Panc1 (cell line): Measurements from ENCODE around the gene AGBL4.

Experiments
- POLR2AphosphoS5 ChIP-seq: IDR thresholded peaks from 2 replicates; pipeline ENCODE4 v1.6.1; 2012; ENCODE audit warnings: mild to moderate bottlenecking, low read depth, low read length, moderate library complexity
- REST ChIP-seq, 2 experiments: IDR thresholded peaks; 2 replicates each; pipeline ENCODE4 v1.6.1; 2011 to 2012; ENCODE audit warnings: low read depth in 2 of 2, control low read depth in 1 of 2, low read length in 1 of 2, mild to moderate bottlenecking in 1 of 2, moderate library complexity in 1 of 2; ENCODE audit not compliant: insufficient read depth in 1 of 2
- TCF7L2 ChIP-seq: IDR thresholded peaks from 2 replicates; pipeline ENCODE4 v1.6.1; 2011; ENCODE audit warnings: mild to moderate bottlenecking, low read depth, low read length, inconsistent platforms
- TF ChIP-seq, protein P1 (sequence below): fragments of 450-650 bp; IDR thresholded peaks from 2 replicates; pipeline ENCODE4 v1.5.1; 2017; ENCODE audit warnings: mild to moderate bottlenecking

GRCh38 chr1:48701445-48701844, 1322.3 kb downstream of the AGBL4 start:
- TF ChIP-seq, protein P1, sequence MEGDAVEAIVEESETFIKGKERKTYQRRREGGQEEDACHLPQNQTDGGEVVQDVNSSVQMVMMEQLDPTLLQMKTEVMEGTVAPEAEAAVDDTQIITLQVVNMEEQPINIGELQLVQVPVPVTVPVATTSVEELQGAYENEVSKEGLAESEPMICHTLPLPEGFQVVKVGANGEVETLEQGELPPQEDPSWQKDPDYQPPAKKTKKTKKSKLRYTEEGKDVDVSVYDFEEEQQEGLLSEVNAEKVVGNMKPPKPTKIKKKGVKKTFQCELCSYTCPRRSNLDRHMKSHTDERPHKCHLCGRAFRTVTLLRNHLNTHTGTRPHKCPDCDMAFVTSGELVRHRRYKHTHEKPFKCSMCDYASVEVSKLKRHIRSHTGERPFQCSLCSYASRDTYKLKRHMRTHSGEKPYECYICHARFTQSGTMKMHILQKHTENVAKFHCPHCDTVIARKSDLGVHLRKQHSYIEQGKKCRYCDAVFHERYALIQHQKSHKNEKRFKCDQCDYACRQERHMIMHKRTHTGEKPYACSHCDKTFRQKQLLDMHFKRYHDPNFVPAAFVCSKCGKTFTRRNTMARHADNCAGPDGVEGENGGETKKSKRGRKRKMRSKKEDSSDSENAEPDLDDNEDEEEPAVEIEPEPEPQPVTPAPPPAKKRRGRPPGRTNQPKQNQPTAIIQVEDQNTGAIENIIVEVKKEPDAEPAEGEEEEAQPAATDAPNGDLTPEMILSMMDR: no peak
- no peak for TF ChIP-seq REST (IDR thresholded peaks at IDR 0.05; ENCODE audit: insufficient read depth in 1 of 2, low read depth in 2 of 2, low read length in 1 of 2)
- TF ChIP-seq POLR2AphosphoS5: no peak
- no peak for TF ChIP-seq TCF7L2
